Stimulated activated CD4-positive, alpha-beta T cell treated with anti-CD3 and anti-CD28 coated beads, Interleukin-4, amount 100 ng/mL, for 48 hours (primary cell): Measurements from ENCODE around the gene C17orf67.
A peak's percentile ranks its signal among the peaks of the same experiment; 100 is the strongest.

Source experiments
- DNase-seq, 2 donors: peaks; one replicate each; pipeline ENCODE4 v3.0.0-alpha.2; 2020; ENCODE audit warnings: low read depth in 2 of 2

The C17orf67 gene, protein sequence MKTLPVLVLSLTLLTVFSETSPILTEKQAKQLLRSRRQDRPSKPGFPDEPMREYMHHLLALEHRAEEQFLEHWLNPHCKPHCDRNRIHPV

DNA sequence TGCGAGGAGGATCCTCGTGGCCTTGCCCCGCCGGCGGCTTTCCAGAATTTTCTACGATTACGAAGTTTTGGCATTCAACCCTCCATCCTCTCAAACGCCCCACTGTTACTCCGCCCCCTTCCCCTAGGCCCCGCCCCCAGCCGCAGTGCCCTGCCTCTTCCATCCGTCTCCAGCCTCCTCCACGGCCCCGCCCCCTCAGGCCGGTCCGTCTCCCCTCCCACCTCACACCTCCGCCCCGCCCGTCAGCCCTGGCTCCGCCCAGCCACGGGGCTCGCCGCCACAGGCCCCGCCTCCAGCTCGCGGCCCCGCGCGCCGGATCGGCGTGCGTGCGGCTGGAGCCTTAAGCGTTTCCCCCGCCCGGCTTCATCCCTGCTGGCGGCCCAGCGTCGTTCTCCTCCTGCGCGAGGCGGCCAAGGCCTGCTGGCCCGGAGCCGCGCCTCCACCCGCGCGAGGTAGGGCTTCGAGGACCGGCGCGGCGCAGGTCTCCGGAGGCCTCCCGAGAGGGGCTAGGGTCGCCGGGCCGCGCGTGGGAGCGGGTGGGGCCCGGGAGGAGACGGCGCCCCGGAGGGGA lies at the start of gene C17orf67, which contains the start of gene DGKE:
Gene C17orf67 (minus strand): TSS at position 112 of the 571 bp plus-strand sequence. CDS start 18,110 bp downstream, outside the sequence.
Gene DGKE (plus strand): TSS at position 343 of the 571 bp plus-strand sequence. CDS start 645 bp downstream, outside the sequence.
- DNase-seq: peak; percentile 98 to 99

DNA sequence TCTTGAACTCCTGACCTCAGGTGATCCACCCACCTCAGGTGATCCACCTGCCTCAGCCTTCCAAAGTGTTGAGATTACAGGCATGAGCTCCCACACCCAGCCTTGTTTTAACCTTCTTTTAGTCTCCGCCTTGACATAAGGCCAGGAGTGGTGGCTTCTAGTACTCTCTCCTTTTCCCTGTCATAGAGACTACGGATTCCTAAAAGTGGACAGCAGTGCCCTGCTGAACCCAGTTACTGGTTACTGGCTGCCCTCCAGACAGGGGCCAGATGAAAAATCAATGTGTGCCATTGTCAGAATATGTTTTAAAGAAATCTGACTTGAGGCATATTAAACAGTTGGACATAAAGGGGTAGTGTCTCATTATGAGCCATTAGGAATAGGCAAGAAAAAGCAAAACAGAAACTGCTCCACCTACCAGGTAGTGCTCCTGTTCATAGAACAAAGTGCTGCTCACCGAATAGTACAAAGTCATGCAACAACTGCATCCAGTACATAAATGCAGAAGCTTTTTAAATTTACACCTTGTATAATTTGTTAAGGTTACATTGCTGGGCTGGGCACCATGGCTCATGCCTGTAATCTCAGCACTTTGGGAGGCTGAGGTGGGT lies 48.1 kb upstream of the C17orf67 start:
- DNase-seq: no peak

DNA sequence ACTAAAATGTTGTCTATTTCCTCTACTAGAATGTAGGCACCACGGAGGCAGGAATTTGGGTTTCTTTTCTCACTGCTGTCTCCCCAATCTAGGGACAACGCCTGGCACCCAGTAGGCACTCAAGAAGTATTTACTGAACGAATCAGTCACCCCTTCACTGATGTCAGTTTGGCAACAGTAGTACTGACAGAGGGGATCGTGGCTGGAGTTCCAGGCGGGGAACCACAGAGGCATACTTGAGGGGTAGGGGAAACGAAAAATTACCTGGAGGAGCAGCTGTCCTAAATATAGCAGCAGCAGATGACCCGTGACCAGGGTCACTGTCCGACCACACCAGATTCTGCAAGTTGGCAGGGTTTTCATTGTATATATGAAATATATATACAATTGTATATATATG lies 46.9 kb upstream of the C17orf67 start:
- no peak for DNase-seq

DNA sequence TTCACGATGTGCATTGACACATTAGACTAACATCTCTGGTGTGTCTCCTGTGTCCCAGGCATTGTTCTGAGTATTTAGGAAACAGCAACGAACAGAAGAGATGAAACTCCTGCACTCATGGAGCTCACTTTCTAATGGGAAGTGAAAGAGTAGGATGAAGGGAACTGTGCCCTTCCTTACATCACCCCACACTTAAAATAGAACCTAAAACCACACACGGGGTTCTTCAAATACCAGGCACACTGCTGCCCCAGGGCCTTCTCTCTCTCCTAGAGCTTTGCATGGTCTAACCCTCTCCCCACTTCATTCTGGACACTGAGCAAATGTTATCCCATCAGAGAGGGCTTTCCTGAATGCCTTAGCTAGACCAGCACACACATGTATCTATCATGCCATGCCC lies 46.4 kb upstream of the C17orf67 start:
- DNase-seq: no peak

DNA sequence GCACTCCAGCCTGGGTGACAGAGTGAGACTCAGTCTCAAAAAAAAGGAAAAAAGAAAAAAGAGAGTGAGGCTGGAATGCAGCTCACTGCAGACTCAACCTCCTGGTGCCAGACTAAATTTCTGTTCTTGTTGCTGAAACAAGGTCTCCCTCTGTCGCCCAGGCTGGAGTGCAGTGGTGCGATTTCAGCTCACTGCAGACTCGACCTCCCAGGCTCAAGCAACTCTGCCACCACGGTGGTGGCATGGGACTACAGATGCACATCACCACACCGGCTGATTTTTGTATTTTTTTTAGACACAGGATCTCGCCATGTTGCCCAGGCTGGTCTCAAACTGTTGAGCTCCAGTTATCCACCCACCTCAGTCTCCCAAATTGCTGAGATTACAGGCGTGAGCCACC lies 45.6 kb upstream of the C17orf67 start:
- no peak for DNase-seq

DNA sequence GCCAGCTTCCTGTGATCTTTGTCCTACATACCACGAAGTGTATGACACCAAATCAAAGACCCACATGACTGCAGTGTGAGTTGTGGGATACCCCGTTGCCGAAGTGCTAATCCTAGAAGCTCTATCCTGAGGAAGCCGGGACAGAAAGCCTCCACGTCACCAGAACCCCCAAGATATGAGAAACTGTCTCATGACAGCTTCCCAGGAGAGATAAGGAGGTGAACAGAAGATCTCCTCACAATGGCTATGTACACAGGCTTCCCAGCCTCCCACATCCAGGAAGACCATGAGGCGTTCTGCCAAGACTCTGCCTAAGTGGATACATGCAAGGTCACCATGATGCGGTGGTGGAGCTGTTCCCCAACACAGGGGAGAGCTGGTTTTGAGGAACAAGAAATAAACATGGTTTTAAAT lies 43.1 kb upstream of the C17orf67 start:
- no peak for DNase-seq

DNA sequence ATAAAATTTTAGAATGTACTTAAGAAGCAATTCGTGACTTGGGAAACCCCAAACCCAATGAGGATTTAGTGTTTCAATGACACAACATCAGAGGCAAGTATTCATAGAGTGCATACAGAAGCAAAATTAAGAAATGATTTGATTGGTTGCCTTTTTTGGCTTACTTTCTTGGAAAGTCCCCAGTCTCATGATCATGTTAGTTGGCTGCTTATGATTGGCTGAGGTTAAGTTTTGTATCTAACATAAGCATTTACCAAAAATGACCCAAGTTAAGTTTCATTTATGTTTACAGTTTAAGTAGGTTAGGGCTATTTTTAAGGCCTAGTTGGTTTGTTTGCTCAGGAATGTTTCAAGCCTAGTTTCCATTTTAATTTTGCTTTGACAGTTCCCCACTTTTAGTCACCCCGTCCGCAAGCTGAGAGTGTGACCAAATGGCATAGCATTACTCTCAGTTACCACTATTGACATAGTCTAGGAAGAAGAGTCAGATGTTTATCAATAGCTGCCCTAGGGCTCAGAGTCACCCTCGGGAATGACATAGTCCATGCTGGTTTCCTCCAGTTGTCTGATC lies 36.4 kb upstream of the C17orf67 start:
- DNase-seq: peak in 1 of 2 donors; percentile 10

DNA sequence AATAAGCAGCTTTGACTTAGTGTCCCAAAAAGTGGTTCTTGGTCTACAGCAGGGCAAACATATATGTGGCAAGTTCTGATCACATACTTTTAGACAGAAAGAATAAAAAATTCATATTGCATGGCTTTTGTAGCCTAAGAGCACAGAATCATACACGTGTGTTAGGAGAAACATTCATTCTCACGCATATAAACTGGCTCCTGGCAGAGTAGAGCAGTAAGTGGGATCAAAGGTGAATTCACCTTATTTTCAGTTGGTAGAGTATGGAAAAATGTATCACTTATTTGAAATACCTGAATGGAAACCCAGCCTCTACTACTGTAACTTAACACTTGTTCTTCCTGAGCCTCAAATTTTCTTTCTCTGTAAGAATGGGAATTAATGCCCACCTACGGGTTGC lies 35.0 kb upstream of the C17orf67 start:
- DNase-seq: no peak

DNA sequence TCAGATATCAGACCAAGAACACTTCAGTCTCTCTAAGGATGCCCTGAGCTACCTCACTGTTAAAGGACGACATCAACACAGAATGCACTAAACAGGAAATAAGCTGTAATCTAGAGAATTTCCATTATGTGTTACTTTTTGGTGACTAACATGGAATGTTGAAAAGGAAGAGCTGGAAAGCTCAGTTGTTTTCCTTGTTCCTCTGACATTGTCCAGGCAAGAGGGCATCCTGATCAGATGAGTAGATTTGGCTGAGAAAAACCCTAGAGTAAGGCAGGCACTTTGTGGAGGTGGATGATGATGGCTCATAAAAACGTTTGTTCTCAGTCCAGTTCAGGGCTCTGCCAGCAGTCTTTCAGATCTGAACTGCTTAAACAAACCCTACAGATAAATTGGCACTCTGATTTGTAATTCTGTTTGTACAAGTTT lies 34.2 kb upstream of the C17orf67 start:
- DNase-seq: no peak

DNA sequence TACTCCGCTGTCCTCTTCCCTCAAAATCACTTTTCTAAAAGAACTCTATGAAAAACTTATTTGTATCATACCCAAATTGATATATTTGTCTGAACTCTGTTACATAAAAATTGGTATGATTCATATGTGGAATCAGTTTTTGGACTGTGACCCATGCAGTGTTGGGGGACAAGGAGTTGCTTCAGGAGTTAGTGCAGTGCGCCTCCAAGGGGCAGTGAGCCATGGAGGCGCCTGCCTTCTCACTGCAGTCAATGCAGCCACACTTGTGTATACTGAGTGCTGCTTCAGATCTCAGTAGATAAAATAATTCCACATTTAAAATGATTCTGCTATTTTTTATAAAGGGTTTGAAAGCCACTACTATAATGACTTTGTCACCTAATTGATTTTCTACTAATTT lies 32.8 kb upstream of the C17orf67 start:
- DNase-seq: no peak

DNA sequence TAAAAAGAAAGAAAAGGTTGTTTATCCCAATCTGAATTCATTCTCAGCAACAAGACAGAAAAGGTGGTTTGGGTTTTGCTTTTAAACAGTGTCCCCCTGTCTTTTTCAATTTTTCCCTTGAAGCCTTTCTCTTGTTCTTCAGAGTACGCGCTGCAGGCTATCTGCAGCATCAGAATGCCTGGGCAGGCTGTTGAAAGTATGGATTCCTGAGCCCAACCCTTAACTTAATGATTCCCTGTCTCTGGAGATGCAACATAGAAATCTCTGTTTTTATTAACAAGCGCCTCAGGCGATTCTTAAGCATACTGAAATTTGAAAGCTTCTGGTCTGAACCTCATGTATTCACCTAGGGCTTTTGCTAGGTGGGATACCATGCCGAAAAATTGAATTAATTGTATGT lies 32.4 kb upstream of the C17orf67 start:
- no peak for DNase-seq

DNA sequence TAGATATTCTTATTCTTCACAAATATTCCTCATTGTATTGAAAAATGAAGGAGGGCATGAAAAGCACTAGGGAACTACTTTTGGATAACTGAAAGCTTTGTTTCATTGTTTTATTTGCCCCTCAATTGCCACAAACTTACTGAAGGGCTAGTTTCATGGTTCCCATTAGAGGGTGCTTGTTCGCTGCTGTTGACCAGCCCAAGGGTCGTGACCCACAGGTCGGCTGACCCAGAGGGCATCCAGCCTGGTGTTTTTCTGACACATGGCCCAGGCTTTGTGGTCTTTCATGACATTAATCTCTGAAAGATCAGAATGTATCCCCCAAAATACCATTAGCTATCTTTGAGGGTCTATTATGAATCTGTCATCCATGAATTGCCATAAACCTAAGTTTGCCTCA lies 30.3 kb upstream of the C17orf67 start:
- no peak for DNase-seq

DNA sequence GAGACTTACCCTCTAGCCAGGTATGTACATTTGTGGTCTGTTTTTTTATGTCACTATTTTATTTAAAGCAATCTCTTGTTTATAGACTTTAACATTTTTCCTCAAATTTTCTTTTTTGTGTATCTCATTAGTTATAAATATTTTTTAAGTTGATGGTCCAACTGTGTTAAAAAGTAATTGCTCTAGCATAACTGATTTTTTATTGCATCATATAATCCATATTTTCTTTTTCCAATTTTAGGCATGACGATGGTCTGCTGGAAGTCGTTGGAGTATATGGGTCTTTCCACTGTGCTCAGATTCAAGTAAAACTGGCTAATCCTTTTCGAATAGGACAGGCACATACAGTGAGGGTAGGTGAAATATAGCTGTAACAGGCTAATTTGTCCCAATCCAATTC lies 28.2 kb upstream of the C17orf67 start:
- DNase-seq: no peak

DNA sequence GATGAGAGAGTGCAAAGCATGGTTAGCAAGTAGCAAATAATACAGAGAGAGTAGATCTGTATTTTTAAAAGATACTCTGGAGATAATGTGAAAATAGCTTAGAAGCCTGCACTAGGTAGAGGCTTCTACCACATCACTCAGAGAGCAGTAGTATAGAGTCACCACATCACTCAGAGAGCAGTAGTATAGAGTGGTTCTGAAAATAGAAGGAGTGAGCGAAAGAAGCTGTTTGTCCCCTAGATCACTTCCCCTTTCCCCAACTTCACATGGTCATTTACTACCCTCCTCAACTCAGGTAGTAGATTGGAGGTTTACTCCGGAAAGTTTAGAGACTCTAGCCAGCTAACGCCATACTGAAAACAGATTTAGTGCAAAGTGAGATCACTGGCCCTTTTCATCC lies 17.3 kb upstream of the C17orf67 start:
- no peak for DNase-seq

DNA sequence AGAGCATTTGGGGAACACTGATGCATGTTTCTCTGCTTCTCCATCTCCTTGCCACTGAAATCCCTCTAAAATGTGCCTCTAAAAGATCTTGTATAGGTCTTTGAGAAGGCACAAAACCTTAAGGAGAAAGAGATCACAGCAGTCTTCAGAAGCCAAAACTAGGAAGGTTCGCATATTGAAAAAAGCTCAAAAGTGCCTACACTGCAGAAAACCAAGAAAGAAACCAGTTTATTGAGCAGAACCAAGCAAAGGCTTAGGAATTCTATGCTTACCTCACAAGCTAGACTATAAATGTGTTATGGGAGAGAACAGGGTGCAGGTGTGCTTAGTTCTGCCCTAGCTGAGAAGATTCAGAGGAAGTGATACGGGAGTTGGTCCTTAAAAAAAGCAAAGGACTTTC lies 16.9 kb upstream of the C17orf67 start:
- no peak for DNase-seq

DNA sequence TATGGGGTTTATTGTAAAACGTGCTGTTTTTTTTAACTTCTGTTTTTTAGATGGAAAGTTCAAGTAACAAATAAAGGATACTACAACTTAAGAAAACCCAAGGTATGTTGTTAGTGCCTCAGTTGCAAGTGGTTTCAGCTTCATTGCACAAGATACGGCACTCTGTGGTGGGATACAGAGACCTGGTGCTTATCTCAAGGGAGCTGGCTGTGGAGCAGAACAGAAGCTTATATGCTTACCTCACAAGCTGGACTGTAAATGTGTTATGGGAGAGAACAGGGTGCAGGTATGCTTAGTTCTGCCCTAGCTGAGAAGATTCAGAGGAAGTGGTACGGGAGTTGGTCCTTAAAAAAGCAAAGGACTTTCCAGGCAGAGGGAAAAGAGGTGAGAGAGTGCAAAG lies 15.4 kb upstream of the C17orf67 start:
- DNase-seq: no peak

DNA sequence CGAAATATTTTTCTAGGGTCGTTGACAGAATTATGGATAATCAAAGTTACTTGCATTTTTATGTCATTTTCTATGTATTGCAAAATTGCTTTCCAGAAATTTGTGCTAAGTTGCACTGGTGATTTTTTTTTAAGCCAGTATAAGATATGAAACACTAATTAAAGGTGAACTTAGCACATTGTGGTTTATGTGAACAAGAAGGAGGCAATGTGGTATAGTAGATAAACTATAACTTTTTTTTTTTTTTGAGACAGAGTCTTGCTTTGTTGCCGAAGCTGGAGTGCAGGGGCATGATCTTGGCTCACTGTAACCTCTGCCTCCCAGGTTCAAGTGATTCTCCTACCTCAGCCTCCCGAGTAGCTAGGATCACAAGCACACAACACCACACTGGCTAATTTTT lies 13.4 kb upstream of the C17orf67 start:
- DNase-seq: no peak

DNA sequence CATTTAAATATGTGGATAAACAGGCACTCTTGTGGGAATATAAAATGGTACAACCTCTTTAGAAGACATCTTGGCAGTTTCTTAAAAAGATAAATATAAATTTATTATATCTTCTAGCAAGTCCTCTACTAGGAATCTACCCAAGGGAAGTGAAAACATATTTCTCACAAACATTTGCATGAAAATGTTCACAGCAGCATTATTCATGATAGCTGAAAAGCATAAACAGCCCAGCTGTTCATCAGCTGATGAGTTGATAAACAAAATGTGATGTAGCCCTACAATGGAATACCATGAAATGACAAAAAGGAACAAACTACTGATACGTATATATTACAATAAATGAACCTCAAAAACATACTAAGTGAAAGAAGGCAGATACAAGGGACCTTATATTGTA lies 12.2 kb upstream of the C17orf67 start:
- DNase-seq: no peak

DNA sequence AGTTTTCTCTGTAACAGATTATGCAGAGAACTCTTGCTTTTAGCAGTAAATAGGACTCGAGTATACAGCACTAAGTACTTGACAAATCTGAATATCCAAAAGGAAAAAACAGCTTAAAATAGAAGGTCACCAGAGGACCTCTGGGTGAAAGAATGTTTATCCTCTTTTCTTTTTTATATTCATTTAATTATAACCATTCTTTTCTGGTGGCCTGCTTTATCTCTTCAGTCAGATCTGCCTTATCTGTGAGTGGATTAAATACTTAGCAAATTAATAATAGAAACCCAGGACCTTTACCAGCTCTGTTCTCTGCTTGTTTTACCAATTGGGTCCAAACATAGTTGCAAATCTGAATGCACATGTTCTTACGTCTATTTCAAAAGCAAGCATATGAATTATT lies 8.9 kb upstream of the C17orf67 start:
- no peak for DNase-seq

DNA sequence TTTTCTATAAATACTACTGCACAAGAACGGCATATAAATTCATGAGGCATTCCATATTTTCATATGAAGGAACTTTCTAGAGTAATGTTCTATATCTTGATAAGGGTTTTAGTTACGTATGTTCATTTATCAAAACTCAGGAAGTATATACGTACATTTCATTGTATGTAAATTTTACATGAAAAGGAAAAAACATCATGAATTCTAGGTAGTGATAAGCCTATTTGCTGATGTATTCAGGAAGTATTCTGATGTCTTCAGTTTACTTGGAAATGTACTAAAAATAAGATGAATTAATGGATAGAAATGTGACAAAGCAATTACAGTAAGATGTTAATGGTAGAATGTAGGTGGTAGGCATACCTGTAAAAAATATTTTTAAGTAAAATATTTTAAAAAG lies 5.0 kb upstream of the C17orf67 start:
- no peak for DNase-seq

DNA sequence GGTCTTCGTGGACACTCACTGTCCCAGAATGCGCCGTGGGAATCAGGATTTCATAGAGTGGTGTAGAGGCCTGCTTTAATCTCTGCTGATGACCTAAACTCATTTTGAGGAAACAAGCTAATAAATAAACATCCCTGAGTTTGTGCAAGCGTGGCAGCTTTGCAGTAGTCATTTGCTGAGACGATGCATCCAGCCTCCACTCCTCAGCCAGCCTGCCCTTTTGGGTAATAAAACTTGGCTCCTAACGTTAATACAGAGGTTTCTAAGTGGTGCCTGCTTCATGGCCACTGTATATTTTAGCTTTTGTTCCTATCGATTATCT lies 1.5 kb upstream of the C17orf67 start:
- DNase-seq: no peak

DNA sequence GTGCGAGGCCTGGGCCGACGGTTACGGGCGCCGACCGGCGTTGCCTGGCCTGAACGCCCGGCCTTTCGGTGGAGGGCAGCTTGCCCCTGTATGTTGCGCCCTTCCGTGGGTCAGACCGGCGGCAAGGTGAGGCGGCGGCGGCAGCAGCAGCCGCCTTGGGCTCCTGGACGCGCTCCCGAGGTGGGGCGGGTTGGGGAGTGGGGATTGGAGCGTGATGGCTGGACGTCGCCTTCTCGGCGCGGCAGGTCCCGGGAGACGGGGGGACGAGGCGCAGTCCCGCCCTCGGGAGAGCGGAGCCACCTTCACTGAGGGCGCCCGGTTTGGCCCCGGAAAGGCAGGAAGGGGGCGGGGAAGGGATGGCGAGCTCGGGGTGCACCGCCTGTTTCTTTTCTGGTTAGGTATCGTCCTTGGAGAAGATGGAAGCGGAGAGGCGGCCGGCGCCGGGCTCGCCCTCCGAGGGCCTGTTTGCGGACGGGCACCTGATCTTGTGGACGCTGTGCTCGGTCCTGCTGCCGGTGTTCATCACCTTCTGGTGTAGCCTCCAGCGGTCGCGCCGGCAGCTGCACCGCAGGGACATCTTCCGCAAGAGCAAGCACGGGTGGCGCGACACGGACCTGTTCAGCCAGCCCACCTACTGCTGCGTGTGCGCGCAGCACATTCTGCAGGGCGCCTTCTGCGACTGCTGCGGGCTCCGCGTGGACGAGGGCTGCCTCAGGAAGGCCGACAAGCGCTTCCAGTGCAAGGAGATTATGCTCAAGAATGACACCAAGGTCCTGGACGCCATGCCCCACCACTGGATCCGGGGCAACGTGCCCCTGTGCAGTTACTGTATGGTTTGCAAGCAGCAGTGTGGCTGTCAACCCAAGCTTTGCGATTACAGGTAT lies 902 bp upstream of the C17orf67 start:
- peak; percentile 54 to 67 for DNase-seq
